HepG2 (cell line): ENCODE data around the gene CEBPB. TPM values are rescaled to one million over a fixed set of nuclear protein-coding genes. Genes with fewer than 3 reads are reported as not detected.

Experiments used
- ASH2L ChIP-seq: fragments of 300-600, 200-600 bp; sonication (generic); IDR thresholded peaks from 2 replicates; pipeline ENCODE4 v1.7.0; 2017; ENCODE audit warnings: low read depth, mild to moderate bottlenecking, moderate library complexity, mixed read lengths, low read length; ENCODE audit not compliant: insufficient read length
- CREM ChIP-seq, 2 experiments: sonication (generic) in 1 of 2; formaldehyde crosslinking in 1 of 2; IDR thresholded peaks; 2 replicates each; pipeline versions ENCODE4 v1.4.0 to v1.6.1; 2016 to 2020; ENCODE audit warnings: antibody characterized with exemption in 1 of 2, mild to moderate bottlenecking in 1 of 2, missing genetic modification reagents in 1 of 2
- MAF1 ChIP-seq: sonication (generic); formaldehyde crosslinking; IDR thresholded peaks from 2 replicates; pipeline ENCODE4 v1.5.0; 2020; ENCODE audit warnings: missing genetic modification reagents, borderline replicate concordance
- MATR3 ChIP-seq: sonication (generic); formaldehyde crosslinking; IDR thresholded peaks from 2 replicates; pipeline ENCODE4 v1.4.0; 2020; ENCODE audit warnings: missing genetic modification reagents
- MTF2 ChIP-seq: sonication (generic); formaldehyde crosslinking; IDR thresholded peaks from 2 replicates; pipeline ENCODE4 v1.5.0; 2020; ENCODE audit warnings: missing genetic modification reagents, borderline replicate concordance
- RXRB ChIP-seq: IDR thresholded peaks from 2 replicates; pipeline ENCODE4 v1.6.1; 2016; ENCODE audit warnings: borderline replicate concordance, missing genetic modification reagents, missing compliant biosample characterization
- ZBTB20 ChIP-seq: sonication (generic); formaldehyde crosslinking; IDR thresholded peaks from 2 replicates; pipeline ENCODE4 v1.8.1; 2023; ENCODE audit warnings: missing genetic modification reagents, low read depth, mild to moderate bottlenecking, borderline replicate concordance
- ZBTB7A ChIP-seq: sonication (generic); formaldehyde crosslinking; IDR thresholded peaks from 2 replicates; pipeline ENCODE4 v1.8.0; 2022; ENCODE audit warnings: mild to moderate bottlenecking, missing genetic modification reagents
- ZFP1 ChIP-seq: IDR thresholded peaks from 2 replicates; pipeline ENCODE4 v1.6.1; 2016
- ZFP90 ChIP-seq: sonication (generic); formaldehyde crosslinking; IDR thresholded peaks from 2 replicates; pipeline ENCODE4 v1.8.0; 2022; ENCODE audit warnings: missing genetic modification reagents, mild to moderate bottlenecking, inconsistent platforms, borderline replicate concordance
- ZNF207 ChIP-seq: fragments of 450-650 bp; IDR thresholded peaks from 2 replicates; pipeline ENCODE4 v1.6.1; 2016; ENCODE audit warnings: antibody characterized with exemption, borderline replicate concordance
- ZNF292 ChIP-seq: sonication (generic); formaldehyde crosslinking; IDR thresholded peaks from 2 replicates; pipeline ENCODE4 v1.8.1; 2022; ENCODE audit warnings: mild to moderate bottlenecking, low read depth, missing genetic modification reagents, borderline replicate concordance
- ZNF343 ChIP-seq: sonication (generic); formaldehyde crosslinking; IDR thresholded peaks from 2 replicates; pipeline ENCODE4 v1.4.0; 2020; ENCODE audit warnings: mild to moderate bottlenecking, missing genetic modification reagents
- ZNF382 ChIP-seq: sonication (generic); formaldehyde crosslinking; IDR thresholded peaks from 2 replicates; pipeline ENCODE4 v1.5.0; 2020; ENCODE audit warnings: missing genetic modification reagents, mild to moderate bottlenecking, borderline replicate concordance
- polyA plus RNA-seq, 8 experiments: library from polyadenylated mRNA; depleted of rRNA in 3 of 8; stranded (reverse) in 7 of 8; unstranded in 1 of 8; fragments of >200 nt; fragmentation: Illumina TruSeq in 4 of 8; extraction: Trizol in 4 of 8; gene quantifications; 2 replicates each; pipeline versions ENCODE4 v1.2.1 to v1.2.3, GENCODE V29; 2011 to 2016; ENCODE audit warnings: low read depth in 4 of 8, missing spikeins in 1 of 8, mixed read lengths in 1 of 8; ENCODE audit not compliant: insufficient read depth in 1 of 8
- total RNA-seq, 5 experiments: library from RNA; depleted of rRNA; stranded (reverse); fragments of >200 nt; fragmentation: Illumina TruSeq; extraction: Trizol; gene quantifications; 2 replicates each; pipeline ENCODE4 v1.2.3, GENCODE V29; 2016; ENCODE audit warnings: low read depth in 1 of 5
- TF ChIP-seq, protein P1 (sequence below): sonication (generic); formaldehyde crosslinking; IDR thresholded peaks from 2 replicates; pipeline ENCODE4 v1.5.0; 2020; ENCODE audit warnings: mild to moderate bottlenecking, missing genetic modification reagents
- TF ChIP-seq, protein P2 (sequence below): sonication (generic); formaldehyde crosslinking; IDR thresholded peaks from 2 replicates; pipeline ENCODE4 v1.4.0; 2020; ENCODE audit warnings: missing genetic modification reagents; ENCODE audit errors: not compliant biosample characterization
- TF ChIP-seq, protein P3 (sequence below): sonication (generic); formaldehyde crosslinking; IDR thresholded peaks from 2 replicates; pipeline ENCODE4 v1.5.1; 2020; ENCODE audit warnings: missing genetic modification reagents, mild to moderate bottlenecking, borderline replicate concordance
- TF ChIP-seq, protein P4 (sequence below): sonication (generic); formaldehyde crosslinking; IDR thresholded peaks from 2 replicates; pipeline ENCODE4 v1.4.0; 2020; ENCODE audit warnings: missing genetic modification reagents

Gene CEBPB
- total and polyA plus RNA-seq, 2 of the 13 experiments (the other 11 are each of a cell fraction or from before 2014, with no cell fraction given) = 18.5 to 28.2 TPM

DNA sequence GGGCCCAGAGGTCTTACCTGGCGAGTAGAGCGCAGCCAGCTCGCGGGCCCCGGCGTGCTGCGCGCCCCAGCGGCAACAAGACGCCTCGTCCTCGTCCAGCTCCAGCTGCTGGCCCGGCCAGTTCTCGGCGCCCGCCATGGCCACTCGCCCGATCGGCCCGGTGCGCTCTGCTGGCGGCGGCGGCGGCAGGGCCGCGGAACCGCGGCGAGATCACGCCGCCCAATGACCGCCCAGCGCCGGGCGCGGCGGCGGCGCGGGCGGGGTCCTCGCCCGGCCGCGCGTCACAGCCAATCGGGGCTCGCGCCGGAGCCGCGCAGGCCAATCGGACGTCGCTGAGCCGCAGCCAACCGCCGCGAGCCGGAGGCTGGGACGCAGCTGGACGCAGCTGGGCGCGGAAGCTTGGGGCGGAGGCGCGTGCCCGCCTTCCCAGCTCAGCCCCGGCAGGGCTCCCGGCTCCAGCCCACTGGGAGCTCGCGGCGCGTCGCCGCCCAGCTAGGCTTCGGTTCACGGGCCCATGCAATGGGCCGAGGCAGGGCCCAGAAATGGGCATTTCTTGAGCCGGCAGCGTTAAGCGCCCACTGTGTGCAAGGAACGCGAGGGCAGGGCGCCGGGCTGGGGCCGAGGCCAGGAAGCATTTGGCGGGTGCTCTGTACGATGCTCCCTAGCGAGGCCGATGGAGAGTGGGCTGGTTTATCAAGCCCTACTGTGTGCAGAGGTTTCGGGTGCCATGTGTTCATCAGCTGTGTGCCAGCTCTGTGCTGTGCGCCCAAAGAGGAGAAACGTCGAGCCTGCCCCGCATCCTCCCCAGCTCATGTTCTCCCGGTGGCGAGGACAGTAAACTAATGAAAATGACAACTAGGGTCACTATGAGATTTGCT is 36.9 kb upstream of the CEBPB start, which contains the start of gene PEDS1 (continued):
- TF ChIP-seq, protein P1, sequence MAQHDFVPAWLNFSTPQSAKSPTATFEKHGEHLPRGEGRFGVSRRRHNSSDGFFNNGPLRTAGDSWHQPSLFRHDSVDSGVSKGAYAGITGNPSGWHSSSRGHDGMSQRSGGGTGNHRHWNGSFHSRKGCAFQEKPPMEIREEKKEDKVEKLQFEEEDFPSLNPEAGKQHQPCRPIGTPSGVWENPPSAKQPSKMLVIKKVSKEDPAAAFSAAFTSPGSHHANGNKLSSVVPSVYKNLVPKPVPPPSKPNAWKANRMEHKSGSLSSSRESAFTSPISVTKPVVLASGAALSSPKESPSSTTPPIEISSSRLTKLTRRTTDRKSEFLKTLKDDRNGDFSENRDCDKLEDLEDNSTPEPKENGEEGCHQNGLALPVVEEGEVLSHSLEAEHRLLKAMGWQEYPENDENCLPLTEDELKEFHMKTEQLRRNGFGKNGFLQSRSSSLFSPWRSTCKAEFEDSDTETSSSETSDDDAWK (CRISPR knock-in tag) = no peak
- no peak for TF ChIP-seq MATR3 (CRISPR knock-in tag)
- TF ChIP-seq ZFP90 (CRISPR knock-in tag) = peak; percentile 34; the same call in 1 of the 2 replicates
- peak; percentile 68; the same call in 1 of the 2 replicates for TF ChIP-seq ZFP1 (CRISPR knock-in tag)
- peak; percentile 86; the same call in 1 of the 2 replicates for TF ChIP-seq ZNF292 (CRISPR knock-in tag)
- peak; percentile 71; the same call in 1 of the 2 replicates for TF ChIP-seq ZNF343 (CRISPR knock-in tag)
- TF ChIP-seq MTF2 = peak; percentile 50; the same call in 1 of the 2 replicates
- no peak for TF ChIP-seq MAF1 (CRISPR knock-in tag)
- no peak for TF ChIP-seq ZNF207
- TF ChIP-seq, protein P2, sequence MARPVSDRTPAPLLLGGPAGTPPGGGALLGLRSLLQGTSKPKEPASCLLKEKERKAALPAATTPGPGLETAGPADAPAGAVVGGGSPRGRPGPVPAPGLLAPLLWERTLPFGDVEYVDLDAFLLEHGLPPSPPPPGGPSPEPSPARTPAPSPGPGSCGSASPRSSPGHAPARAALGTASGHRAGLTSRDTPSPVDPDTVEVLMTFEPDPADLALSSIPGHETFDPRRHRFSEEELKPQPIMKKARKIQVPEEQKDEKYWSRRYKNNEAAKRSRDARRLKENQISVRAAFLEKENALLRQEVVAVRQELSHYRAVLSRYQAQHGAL (CRISPR knock-in tag) = peak; percentile 29
- peak; percentile 36 for TF ChIP-seq ZBTB20 (CRISPR knock-in tag)
- TF ChIP-seq RXRB (CRISPR knock-in tag) = peak; percentile 67
- peak; percentile 66 for TF ChIP-seq ZBTB7A
- TF ChIP-seq, protein P3, sequence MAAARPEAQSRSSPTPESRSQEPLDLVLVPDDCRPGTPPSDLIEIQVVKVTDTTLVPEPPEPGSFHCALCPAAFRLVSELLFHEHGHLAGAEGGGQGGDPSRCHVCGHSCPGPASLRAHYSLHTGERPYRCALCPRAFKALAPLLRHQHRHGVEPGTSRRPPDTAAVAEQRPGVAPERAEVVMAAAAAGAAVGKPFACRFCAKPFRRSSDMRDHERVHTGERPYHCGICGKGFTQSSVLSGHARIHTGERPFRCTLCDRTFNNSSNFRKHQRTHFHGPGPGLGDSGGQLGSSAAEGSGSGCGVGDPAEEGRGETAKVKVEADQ (CRISPR knock-in tag) = no peak
- TF ChIP-seq ZNF382 = no peak
- no peak for TF ChIP-seq CREM (IDR thresholded peaks at IDR 0.05)
- peak; percentile 67 for TF ChIP-seq CREM (CRISPR knock-in tag; IDR thresholded peaks at IDR 0.05)
- TF ChIP-seq, protein P4, sequence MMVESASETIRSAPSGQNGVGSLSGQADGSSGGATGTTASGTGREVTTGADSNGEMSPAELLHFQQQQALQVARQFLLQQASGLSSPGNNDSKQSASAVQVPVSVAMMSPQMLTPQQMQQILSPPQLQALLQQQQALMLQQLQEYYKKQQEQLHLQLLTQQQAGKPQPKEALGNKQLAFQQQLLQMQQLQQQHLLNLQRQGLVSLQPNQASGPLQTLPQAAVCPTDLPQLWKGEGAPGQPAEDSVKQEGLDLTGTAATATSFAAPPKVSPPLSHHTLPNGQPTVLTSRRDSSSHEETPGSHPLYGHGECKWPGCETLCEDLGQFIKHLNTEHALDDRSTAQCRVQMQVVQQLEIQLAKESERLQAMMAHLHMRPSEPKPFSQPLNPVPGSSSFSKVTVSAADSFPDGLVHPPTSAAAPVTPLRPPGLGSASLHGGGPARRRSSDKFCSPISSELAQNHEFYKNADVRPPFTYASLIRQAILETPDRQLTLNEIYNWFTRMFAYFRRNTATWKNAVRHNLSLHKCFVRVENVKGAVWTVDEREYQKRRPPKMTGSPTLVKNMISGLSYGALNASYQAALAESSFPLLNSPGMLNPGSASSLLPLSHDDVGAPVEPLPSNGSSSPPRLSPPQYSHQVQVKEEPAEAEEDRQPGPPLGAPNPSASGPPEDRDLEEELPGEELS = no peak
- peak; percentile 82 for TF ChIP-seq ASH2L
